ENCODE results near the gene LRRC27.

GRCh38 chr10:132306343-132306685, 25.7 kb upstream of the LRRC27 start:
- TF ChIP-seq POLR2AphosphoS5 (IDR thresholded peaks at IDR 0.05) (no peak), CTCF (IDR thresholded peaks at IDR 0.05) (no peak), POLR2A (IDR thresholded peaks at IDR 0.05) (no peak)
